GM13977 (cell line): ENCODE results near the gene MEX3D.

Source experiments
- DNase-seq: peaks from one replicate; pipeline ENCODE4 v3.0.0; 2012; ENCODE audit warnings: low spot score
- CTCF ChIP-seq: IDR thresholded peaks from 2 replicates; pipeline ENCODE4 v1.5.1; 2012; ENCODE audit warnings: mild to moderate bottlenecking, control low read depth; ENCODE audit not compliant: insufficient read depth; ENCODE audit errors: extremely low read depth, missing control alignments
- in situ Hi-C: fragments of 300-500 bp; cut with MboI; formaldehyde crosslinking; loops from one replicate; pipeline ENCODE4 v1.12.0; 2022; ENCODE audit warnings: low sequenced_read_pairs, low pct_unique_long_range_greater_than_20kb, mixed read lengths, inconsistent platforms; ENCODE audit not compliant: unreplicated experiment

MEX3D gene

GRCh38 chr19:1593501-1593772, 25.3 kb upstream of the MEX3D start:
- in situ Hi-C loops, result no loop called here
- no peak for TF ChIP-seq CTCF
- DNase-seq, result no peak

- in situ Hi-C loops, result no loop called here
- no peak for TF ChIP-seq CTCF
- peak; percentile 99 for DNase-seq
Observed at GRCh38 chr19:1592755-1593500, 24.8 kb upstream of the MEX3D start, which contains the start of gene MBD3. MBD3 (minus strand) TSS chr19:1592865; CDS start chr19:1592631, 234 bp downstream.

GRCh38 chr19:1592024-1592754, 24.1 kb upstream of the MEX3D start:
- peak; percentile 99 for DNase-seq
- TF ChIP-seq CTCF, result no peak
- in situ Hi-C loops, result no loop called here

GRCh38 chr19:1591421-1592023, 23.4 kb upstream of the MEX3D start:
- DNase-seq, result no peak
- no peak for TF ChIP-seq CTCF

GRCh38 chr19:1590641-1591397, 22.7 kb upstream of the MEX3D start:
- TF ChIP-seq CTCF, result peak; percentile 52
- in situ Hi-C loops, result no loop called here
- peak; percentile 77 for DNase-seq

More at GRCh38 chr19:1591421-1592023, 23.4 kb upstream of the MEX3D start:
- in situ Hi-C loops, result no loop called here

GRCh38 chr19:1587872-1588271, 19.7 kb upstream of the MEX3D start:
- DNase-seq, result no peak
- TF ChIP-seq CTCF, result no peak
- in situ Hi-C loops, result no loop called here
